Neuronal stem cell (in vitro differentiated cells): ENCODE measurements around the gene TNS3.

ENCODE experiments used
- DNase-seq: peaks from one replicate; pipeline ENCODE4 v3.0.0-alpha.2; 2013; ENCODE audit warnings: low spot score
- H2AFZ ChIP-seq: one replicate; pipeline ENCODE4 v1.6.1; 2013; ENCODE audit warnings: mild to moderate bottlenecking, low read length, inconsistent platforms
- H2AK5ac ChIP-seq: 2 replicates; pipeline ENCODE4 v1.6.1; 2013; ENCODE audit warnings: low read depth, mild to moderate bottlenecking, inconsistent platforms, low read length, moderate library complexity, mixed read lengths
- H2BK120ac ChIP-seq: 2 replicates; pipeline ENCODE4 v1.6.1; 2013; ENCODE audit warnings: low read depth, mild to moderate bottlenecking, inconsistent platforms, low read length, moderate library complexity, mixed read lengths
- H2BK12ac ChIP-seq: one replicate; pipeline ENCODE4 v1.6.1; 2013; ENCODE audit warnings: low read length, inconsistent platforms
- H2BK15ac ChIP-seq: 2 replicates; pipeline ENCODE4 v1.6.1; 2013; ENCODE audit warnings: mild to moderate bottlenecking, low read length, inconsistent platforms, mixed read lengths
- H2BK5ac ChIP-seq: one replicate; pipeline ENCODE4 v1.6.1; 2013; ENCODE audit warnings: inconsistent platforms, mild to moderate bottlenecking, low read length, moderate library complexity
- H3K14ac ChIP-seq: one replicate; pipeline ENCODE4 v1.6.1; 2013; ENCODE audit warnings: low read length, inconsistent platforms
- H3K18ac ChIP-seq: 2 replicates; pipeline ENCODE4 v1.6.1; 2013; ENCODE audit warnings: low read length, inconsistent platforms
- H3K23ac ChIP-seq: 2 replicates; pipeline ENCODE4 v1.6.1; 2013; ENCODE audit warnings: low read depth, mild to moderate bottlenecking, mixed read lengths, low read length, inconsistent platforms; ENCODE audit not compliant: poor library complexity
- H3K27ac ChIP-seq: replicated peaks from 3 replicates; pipeline ENCODE4 v1.5.1; 2013; ENCODE audit warnings: low read length, inconsistent platforms
- H3K27me3 ChIP-seq, 3 experiments: 2 replicates each; pipeline ENCODE4 v1.6.1; 2013; ENCODE audit warnings: low read length in 3 of 3, mild to moderate bottlenecking in 2 of 3, inconsistent platforms in 1 of 3, low read depth in 1 of 3, mixed read lengths in 1 of 3, moderate library complexity in 1 of 3; ENCODE audit not compliant: control insufficient read depth in 3 of 3, insufficient read depth in 3 of 3
- H3K36me3 ChIP-seq, 2 donors: replicated peaks in 1 of 2; 2 replicates each; pipeline ENCODE4 v1.6.1; 2013; ENCODE audit warnings: low read length in 2 of 2; ENCODE audit not compliant: control insufficient read depth in 2 of 2, insufficient read depth in 2 of 2
- H3K4ac ChIP-seq: 2 replicates; pipeline ENCODE4 v1.6.1; 2013; ENCODE audit warnings: inconsistent platforms, mild to moderate bottlenecking, low read length, moderate library complexity
- H3K4me1 ChIP-seq, 2 donors: 1 replicate in 1 of 2; 2 replicates in 1 of 2; pipeline ENCODE4 v1.6.1; 2013; ENCODE audit warnings: low read length in 2 of 2, low read depth in 1 of 2; ENCODE audit not compliant: control insufficient read depth in 2 of 2, insufficient read depth in 1 of 2
- H3K4me2 ChIP-seq: one replicate; pipeline ENCODE4 v1.6.1; 2013; ENCODE audit warnings: mild to moderate bottlenecking, low read length, inconsistent platforms; ENCODE audit not compliant: insufficient read depth, poor library complexity, severe bottlenecking
- H3K4me3 ChIP-seq, 2 donors: 2 replicates each; pipeline ENCODE4 v1.5.1; 2013; ENCODE audit warnings: low read length in 2 of 2, mild to moderate bottlenecking in 2 of 2, inconsistent platforms in 1 of 2, moderate library complexity in 1 of 2
- H3K79me1 ChIP-seq: one replicate; pipeline ENCODE4 v1.6.1; 2013; ENCODE audit warnings: low read depth, mild to moderate bottlenecking, inconsistent platforms, low read length, moderate library complexity
- H3K9ac ChIP-seq: one replicate; pipeline ENCODE4 v1.6.1; 2013; ENCODE audit warnings: mild to moderate bottlenecking, low read depth, low read length, inconsistent platforms; ENCODE audit not compliant: poor library complexity
- H3K9me3 ChIP-seq, 2 donors: replicated peaks in 1 of 2; 2 replicates each; pipeline versions ENCODE3 to v1.6.1; 2013; ENCODE audit warnings: low read length in 2 of 2, mild to moderate bottlenecking in 2 of 2, inconsistent platforms in 1 of 2, low read depth in 1 of 2, mixed read lengths in 1 of 2, moderate library complexity in 1 of 2; ENCODE audit not compliant: control insufficient read depth in 2 of 2, insufficient read depth in 1 of 2
- H4K8ac ChIP-seq: one replicate; pipeline ENCODE4 v1.6.1; 2013; ENCODE audit warnings: low read depth, mild to moderate bottlenecking, inconsistent platforms, low read length, moderate library complexity
- H4K91ac ChIP-seq: one replicate; pipeline ENCODE4 v1.6.1; 2013; ENCODE audit warnings: low read length, low read depth, mild to moderate bottlenecking, inconsistent platforms; ENCODE audit not compliant: poor library complexity
- WGBS, 2 donors: extraction: QIAGEN DNeasy Blood & Tissue Kit; methylation state at CpG; one replicate each; pipeline ENCODE4 v1.1.7; 2013; ENCODE audit warnings: missing lambda C conversion rate in 2 of 2, mixed read lengths in 1 of 2; ENCODE audit not compliant: insufficient read length in 2 of 2, insufficient replicate concordance in 1 of 2; ENCODE audit errors: extremely low coverage in 2 of 2; 5-methylcytosine and 5-hydroxymethylcytosine counted together

The TNS3 gene

GRCh38 chr7:47509571-47509970 is 72.3 kb downstream of the TNS3 start:
- H3K36me3 ChIP-seq = peaks cover 0 to 23% of the 10 kb centered on the region in 2 donors
- no peak overlapping the region for H3K4me2 ChIP-seq
- H2BK12ac ChIP-seq = no peak overlapping the region
- no peak overlapping the region for H3K4me3 ChIP-seq
- peaks cover 0 to 2% of the 10 kb centered on the region in 2 donors for H3K9me3 ChIP-seq
- peaks cover 20 to 36% of the 10 kb centered on the region in 2 donors for H3K4me1 ChIP-seq
- H3K79me1 ChIP-seq = peaks cover 18% of the 10 kb centered on the region
- H3K23ac ChIP-seq = no peak overlapping the region
- WGBS, 2 donors = no CpG with 5 or more reads among the region's 7 CpGs
- no peak overlapping the region for H3K27ac ChIP-seq
- no peak overlapping the region for H3K4ac ChIP-seq
- no peak overlapping the region for H2BK120ac ChIP-seq
- no peaks in the 10 kb centered on the region for H3K27me3 ChIP-seq
- H3K9ac ChIP-seq = no peak overlapping the region
- H2AK5ac ChIP-seq = no peak overlapping the region
- no peak overlapping the region for H2BK15ac ChIP-seq
- H3K18ac ChIP-seq = no peak overlapping the region
- no peak for DNase-seq
- H4K8ac ChIP-seq = no peak overlapping the region
- no peak overlapping the region for H3K14ac ChIP-seq
- no peak overlapping the region for H2AFZ ChIP-seq
- H2BK5ac ChIP-seq = peak overlapping the region; percentile 4
- no peak overlapping the region for H4K91ac ChIP-seq

- Histone ChIP-seq H3K4me1 (peaks cover 23 to 36% of the 10 kb centered on the region in 2 donors), H3K14ac (no peak overlapping the region), H2BK120ac (no peak overlapping the region), H2BK15ac (no peak overlapping the region), H2AK5ac (peak overlapping the region; percentile 12), H4K91ac (no peak overlapping the region), H3K4me3 (no peak overlapping the region), H3K27me3 (no peaks in the 10 kb centered on the region), H3K23ac (peak overlapping the region; percentile 53), H2BK12ac (no peak overlapping the region), H4K8ac (no peak overlapping the region), H2BK5ac (peak overlapping the region; percentile 4), H2AFZ (peak overlapping the region; percentile 57), H3K9me3 (peaks cover 0 to 2% of the 10 kb centered on the region in 2 donors), H3K18ac (peak overlapping the region; percentile 63), H3K36me3 (peaks cover 0 to 23% of the 10 kb centered on the region in 2 donors), H3K79me1 (peaks cover 16% of the 10 kb centered on the region), H3K9ac (no peak overlapping the region), H3K27ac (peak overlapping the region; percentile 25), H3K4me2 (no peak overlapping the region), H3K4ac (no peak overlapping the region)
- no CpG with 5 or more reads among the region's 11 CpGs for WGBS, 2 donors
- DNase-seq = no peak
These were observed 73.2 kb downstream of the TNS3 start for GRCh38 chr7:47508389-47509380.

GRCh38 chr7:47507522-47507921 is 74.4 kb downstream of the TNS3 start:
- Histone ChIP-seq H3K9me3 (peaks cover 0 to 2% of the 10 kb centered on the region in 2 donors), H3K4me1 (peaks cover 19 to 42% of the 10 kb centered on the region in 2 donors), H3K23ac (no peak overlapping the region), H2BK5ac (no peak overlapping the region), H3K14ac (no peak overlapping the region), H4K91ac (no peak overlapping the region), H2AK5ac (no peak overlapping the region), H3K79me1 (peaks cover 16% of the 10 kb centered on the region), H4K8ac (no peak overlapping the region), H3K18ac (peak overlapping the region; percentile 78), H3K9ac (no peak overlapping the region), H2BK15ac (no peak overlapping the region), H3K27me3 (no peaks in the 10 kb centered on the region), H3K4me3 (no peak overlapping the region), H3K4ac (no peak overlapping the region), H2AFZ (peak overlapping the region; percentile 57), H2BK120ac (no peak overlapping the region), H3K27ac (peak overlapping the region; percentile 4), H3K36me3 (peaks cover 0 to 23% of the 10 kb centered on the region in 2 donors), H2BK12ac (no peak overlapping the region), H3K4me2 (no peak overlapping the region)
- no CpG with 5 or more reads among the region's 9 CpGs for WGBS, 2 donors
- DNase-seq = no peak
